Naive thymus-derived CD4-positive, alpha-beta T cell (primary cell): ENCODE measurements around the gene POF1B. TPM values are rescaled to one million over a fixed set of nuclear protein-coding genes. Genes with fewer than 3 reads are reported as not detected.

Experiments used
- ATAC-seq: fragments of 150-1000 bp; cut with Tn5 transposase; 2 replicates; pipeline ENCODE4 v1.10.0; 2021; ENCODE audit warnings: mild to moderate bottlenecking, moderate library complexity
- CTCF ChIA-PET: fragments of 350-600 bp; sonication (Branson Sonifier 250); formaldehyde crosslinking; loops from one replicate; lab custom pipeline; 2021; ENCODE audit warnings: antibody characterized with exemption; lab: Charles Lee
- POLR2A ChIA-PET: fragments of 350-600 bp; sonication (Branson Sonifier 250); formaldehyde crosslinking; loops from one replicate; lab custom pipeline; 2021; ENCODE audit warnings: antibody characterized with exemption, inconsistent platforms; lab: Charles Lee
- DNase-seq, 9 donors: peaks; one replicate each; pipeline versions ENCODE4 v3.0.0 to v3.0.0-alpha.2; 2020 to 2022; ENCODE audit warnings: mixed read lengths in 1 of 9
- H3K27ac ChIP-seq: one replicate; pipeline ENCODE4 v1.7.0; 2013; ENCODE audit warnings: mild to moderate bottlenecking, low read depth, low read length, moderate library complexity
- H3K27me3 ChIP-seq, 2 donors: one replicate each; pipeline ENCODE4 v1.7.0; 2013; ENCODE audit warnings: low read length in 2 of 2, mild to moderate bottlenecking in 2 of 2, moderate library complexity in 2 of 2; ENCODE audit not compliant: control insufficient read depth in 2 of 2, insufficient read depth in 2 of 2
- H3K36me3 ChIP-seq, 3 experiments: 1 replicate in 2 of 3; 2 replicates in 1 of 3; pipeline ENCODE4 v1.7.0; 2013; ENCODE audit warnings: low read length in 3 of 3, mild to moderate bottlenecking in 3 of 3, moderate library complexity in 1 of 3; ENCODE audit not compliant: insufficient read depth in 3 of 3, control insufficient read depth in 2 of 3
- H3K4me1 ChIP-seq, 2 donors: one replicate each; pipeline ENCODE4 v1.7.0; 2013; ENCODE audit warnings: low read length in 2 of 2, mild to moderate bottlenecking in 2 of 2, moderate library complexity in 1 of 2; ENCODE audit not compliant: control insufficient read depth in 2 of 2, insufficient read depth in 2 of 2
- H3K4me3 ChIP-seq: 2 replicates; pipeline ENCODE4 v1.7.0; 2013; ENCODE audit warnings: mild to moderate bottlenecking, low read length
- H3K9me3 ChIP-seq, 3 experiments: 1 replicate in 2 of 3; 2 replicates in 1 of 3; pipeline ENCODE4 v1.7.0; 2013; ENCODE audit warnings: low read length in 3 of 3; ENCODE audit not compliant: control insufficient read depth in 2 of 3
- H3K27ac Mint-ChIP-seq, 9 donors: one replicate each; pipeline ENCODE4 v1.8.0; 2020 to 2022; ENCODE audit warnings: mixed read lengths in 9 of 9, mild to moderate bottlenecking in 8 of 9, moderate library complexity in 5 of 9, inconsistent platforms in 2 of 9
- H3K27me3 Mint-ChIP-seq, 5 donors: one replicate each; pipeline ENCODE4 v1.8.0; 2021 to 2022; ENCODE audit warnings: mixed read lengths in 5 of 5, mild to moderate bottlenecking in 1 of 5
- H3K36me3 Mint-ChIP-seq, 5 donors: one replicate each; pipeline ENCODE4 v1.8.0; 2020 to 2022; ENCODE audit warnings: mixed read lengths in 5 of 5, mild to moderate bottlenecking in 3 of 5, inconsistent platforms in 1 of 5
- H3K4me1 Mint-ChIP-seq, 7 donors: one replicate each; pipeline ENCODE4 v1.8.0; 2020 to 2022; ENCODE audit warnings: mixed read lengths in 7 of 7, mild to moderate bottlenecking in 3 of 7, inconsistent platforms in 1 of 7
- H3K4me3 Mint-ChIP-seq, 10 donors: one replicate each; pipeline ENCODE4 v1.8.0; 2020 to 2022; ENCODE audit warnings: mild to moderate bottlenecking in 10 of 10, mixed read lengths in 10 of 10, moderate library complexity in 6 of 10, inconsistent platforms in 2 of 10
- H3K9me3 Mint-ChIP-seq, 11 donors: one replicate each; pipeline ENCODE4 v1.8.0; 2020 to 2022; ENCODE audit warnings: mixed read lengths in 11 of 11, mild to moderate bottlenecking in 4 of 11, inconsistent platforms in 1 of 11, moderate library complexity in 1 of 11
- intact Hi-C, 2 donors: fragments of 100-400 bp; cut with micrococcal nuclease; formaldehyde crosslinking; loops; one replicate each; pipeline ENCODE4 v1.15.1; 2023
- polyA plus RNA-seq, 2 donors: library from polyadenylated mRNA; unstranded; fragments of 300-500 nt; fragmentation: Illumina TruSeq; gene quantifications; one replicate each; pipeline ENCODE4 v1.2.3, GENCODE V29; 2021
- total RNA-seq, 6 experiments: library from RNA in 5 of 6; stranded (reverse) in 5 of 6; gene quantifications; 1 replicate in 5 of 6; 2 replicates in 1 of 6; pipeline ENCODE4 v1.2.3 and lab custom pipeline; 2021 to 2026

Gene POF1B
- total and polyA plus RNA-seq, 7 experiments from 2014 or later: 0.10 to 0.46 (median 0.22) TPM; not detected in 1

GRCh38 chrX:85243761-85244449, 135.6 kb downstream of the POF1B start, which contains the start of the genes SATL1 and ZNF711:
Gene SATL1, minus strand, starts transcription at chrX:85243779. Its CDS starts 134,811 bp downstream, at chrX:85108968.
Gene ZNF711, plus strand, starts transcription at chrX:85243991. Its CDS starts 3,582 bp downstream, at chrX:85247573.
- peaks cover 4 to 13% (median 9%) of the 10 kb centered on the region in 7 donors for H3K4me1 Mint-ChIP-seq
- POLR2A ChIA-PET: no interaction called here
- DNase-seq: peak in 7 of 9 donors; percentile 5 to 47 (median 20)
- peaks cover 3 to 32% (median 16%) of the 10 kb centered on the region in 5 donors for H3K27me3 Mint-ChIP-seq
- H3K4me3 ChIP-seq: peak within 1 kb of the TSS; percentile 50
- no peaks in the 10 kb centered on the region for H3K4me1 ChIP-seq
- no peaks in the 10 kb centered on the region for H3K27me3 ChIP-seq
- H3K9me3 ChIP-seq: no peaks in the 10 kb centered on the region
- H3K27ac Mint-ChIP-seq: peak within 1 kb of the TSS in 8 of 9 donors; percentile 54 to 89 (median 79)
- CTCF ChIA-PET: interaction anchor here (0.5 kb wide), 1 partner anchor 160 kb away, joined by 5 read pairs; no protein-coding TSS in a partner anchor
- peak; percentile 65 for ATAC-seq
- H3K27ac ChIP-seq: peak within 1 kb of the TSS; percentile 45
- intact Hi-C loops: no loop called here
- H3K9me3 Mint-ChIP-seq: no peaks in the 10 kb centered on the region
- H3K36me3 ChIP-seq: peaks cover 0 to 4% (median 0%) of the 10 kb centered on the region in 3 experiments
- peak within 1 kb of the TSS; percentile 88 to 96 (median 92) for H3K4me3 Mint-ChIP-seq
- H3K36me3 Mint-ChIP-seq: peaks cover 0 to 4% (median 0%) of the 10 kb centered on the region in 5 donors

GRCh38 chrX:85243155-85243554, 136.3 kb downstream of the POF1B start:
- H3K27ac Mint-ChIP-seq: peak overlapping the region in 1 of 9 donors; percentile 28
- no peaks in the 10 kb centered on the region for H3K9me3 ChIP-seq
- H3K9me3 Mint-ChIP-seq: no peaks in the 10 kb centered on the region
- peaks cover 4 to 13% (median 9%) of the 10 kb centered on the region in 7 donors for H3K4me1 Mint-ChIP-seq
- H3K27me3 Mint-ChIP-seq: peaks cover 0 to 32% (median 11%) of the 10 kb centered on the region in 5 donors
- H3K27ac ChIP-seq: no peak overlapping the region
- H3K27me3 ChIP-seq: no peaks in the 10 kb centered on the region
- DNase-seq (peak in 1 of 9 donors; percentile 2), ATAC-seq (no peak)
- H3K4me3 Mint-ChIP-seq: peak overlapping the region; percentile 43 to 94 (median 82)
- H3K4me1 ChIP-seq: no peaks in the 10 kb centered on the region
- peaks cover 0 to 4% (median 0%) of the 10 kb centered on the region in 3 experiments for H3K36me3 ChIP-seq
- ChIA-PET CTCF (no interaction called here), POLR2A (no interaction called here)
- H3K4me3 ChIP-seq: no peak overlapping the region
- intact Hi-C loops: no loop called here
- peaks cover 0 to 4% (median 0%) of the 10 kb centered on the region in 5 donors for H3K36me3 Mint-ChIP-seq

Other genes starting within 250 kb of the POF1B start
- not detected for gene SATL1, start 135.9 kb downstream of the POF1B start, total RNA-seq
- gene SATL1, start 135.9 kb downstream of the POF1B start, polyA plus RNA-seq: not detected
- gene ZNF711, start 135.7 kb downstream of the POF1B start, total RNA-seq: 1 to 10 TPM in 4 of 5 experiments, under 1 TPM in 1; 0.27 to 2.1 (median 1.6) TPM
- gene ZNF711, start 135.7 kb downstream of the POF1B start, polyA plus RNA-seq: 1 to 10 TPM; 1.8 to 2.9 TPM